H9 (cell line): ENCODE results near the gene DDIT4. TPM values are rescaled to one million over a fixed set of nuclear protein-coding genes. Genes with fewer than 3 reads are reported as not detected.

Experiments used
- DNase-seq: peaks from one replicate; pipeline ENCODE4 v3.0.0-alpha.2; 2017
- H2AFZ ChIP-seq: one replicate; pipeline ENCODE4 v1.6.1; 2013; ENCODE audit warnings: mild to moderate bottlenecking, low read length, control low read depth, moderate library complexity
- H2AK5ac ChIP-seq: 2 replicates; pipeline ENCODE4 v1.6.1; 2013; ENCODE audit warnings: low read length, control low read depth, mixed read lengths; ENCODE audit not compliant: insufficient read length
- H2BK120ac ChIP-seq: one replicate; pipeline ENCODE4 v1.6.1; 2013; ENCODE audit warnings: low read depth, mild to moderate bottlenecking, low read length, control low read depth, inconsistent platforms; ENCODE audit not compliant: poor library complexity, severe bottlenecking
- H2BK12ac ChIP-seq: 2 replicates; pipeline ENCODE4 v1.6.1; 2013; ENCODE audit warnings: low read length, control low read depth, mixed read lengths, low read depth; ENCODE audit not compliant: insufficient read length
- H2BK15ac ChIP-seq: 2 replicates; pipeline ENCODE4 v1.6.1; 2013; ENCODE audit warnings: low read depth, low read length, control low read depth
- H2BK20ac ChIP-seq: one replicate; pipeline ENCODE4 v1.6.1; 2013; ENCODE audit warnings: low read depth, mild to moderate bottlenecking, low read length, control low read depth, inconsistent platforms; ENCODE audit not compliant: poor library complexity, severe bottlenecking
- H2BK5ac ChIP-seq: 2 replicates; pipeline ENCODE4 v1.6.1; 2013; ENCODE audit warnings: low read length, control low read depth, mixed read lengths; ENCODE audit not compliant: insufficient read length
- H3K14ac ChIP-seq: 2 replicates; pipeline ENCODE4 v1.6.1; 2013; ENCODE audit warnings: low read length, control low read depth; ENCODE audit not compliant: insufficient read depth
- H3K18ac ChIP-seq: 2 replicates; pipeline ENCODE4 v1.6.1; 2013; ENCODE audit warnings: low read depth, mild to moderate bottlenecking, mixed read lengths, low read length, control low read depth; ENCODE audit not compliant: insufficient read length
- H3K23ac ChIP-seq: 2 replicates; pipeline ENCODE4 v1.6.1; 2013; ENCODE audit warnings: low read length, control low read depth, mixed read lengths, low read depth; ENCODE audit not compliant: insufficient read length
- H3K23me2 ChIP-seq: 2 replicates; pipeline ENCODE4 v1.6.1; 2013; ENCODE audit warnings: low read depth, mild to moderate bottlenecking, mixed read lengths, low read length, control low read depth; ENCODE audit not compliant: insufficient read length, poor library complexity, severe bottlenecking
- H3K27ac ChIP-seq: 2 replicates; pipeline ENCODE4 v1.5.1; 2013; ENCODE audit warnings: low read length, control low read depth, mixed read lengths, low read depth; ENCODE audit not compliant: insufficient read length
- H3K27me3 ChIP-seq: 2 replicates; pipeline ENCODE4 v1.6.1; 2013; ENCODE audit warnings: low read length, control low read depth, inconsistent platforms; ENCODE audit not compliant: insufficient read depth
- H3K4ac ChIP-seq: 2 replicates; pipeline ENCODE4 v1.6.1; 2013; ENCODE audit warnings: low read depth, mild to moderate bottlenecking, control low read depth, inconsistent platforms, low read length, moderate library complexity
- H3K4me1 ChIP-seq: 2 replicates; pipeline ENCODE4 v1.6.1; 2013; ENCODE audit warnings: low read length, control low read depth, inconsistent platforms; ENCODE audit not compliant: insufficient read depth
- H3K4me2 ChIP-seq: 2 replicates; pipeline ENCODE4 v1.6.1; 2013; ENCODE audit warnings: low read length, control low read depth, mixed read lengths; ENCODE audit not compliant: insufficient read length, insufficient read depth
- H3K56ac ChIP-seq: 2 replicates; pipeline ENCODE4 v1.6.1; 2013; ENCODE audit warnings: low read depth, mild to moderate bottlenecking, mixed read lengths, low read length, control low read depth; ENCODE audit not compliant: insufficient read length
- H3K79me1 ChIP-seq: 2 replicates; pipeline ENCODE4 v1.6.1; 2013; ENCODE audit warnings: low read depth, mild to moderate bottlenecking, moderate library complexity, low read length, control low read depth, inconsistent platforms; ENCODE audit not compliant: insufficient read depth, poor library complexity, severe bottlenecking
- H3K79me2 ChIP-seq: 2 replicates; pipeline ENCODE4 v1.6.1; 2013; ENCODE audit warnings: low read length, control low read depth, inconsistent platforms; ENCODE audit not compliant: insufficient read depth
- H3K9ac ChIP-seq: 2 replicates; pipeline ENCODE4 v1.6.1; 2013; ENCODE audit warnings: low read length, control low read depth, mixed read lengths; ENCODE audit not compliant: insufficient read length; ENCODE audit errors: extremely low read depth
- H3K9me3 ChIP-seq: one replicate; pipeline ENCODE4 v1.6.1; 2013; ENCODE audit warnings: low read depth, low read length, inconsistent platforms; ENCODE audit not compliant: control insufficient read depth
- H3T11ph ChIP-seq: one replicate; pipeline ENCODE4 v1.6.1; 2013; ENCODE audit warnings: mild to moderate bottlenecking, low read length, control low read depth, inconsistent platforms
- H4K20me1 ChIP-seq: one replicate; pipeline ENCODE4 v1.6.1; 2013; ENCODE audit not compliant: control insufficient read depth, insufficient read length, insufficient read depth
- H4K5ac ChIP-seq: 2 replicates; pipeline ENCODE4 v1.6.1; 2013; ENCODE audit warnings: low read depth, mild to moderate bottlenecking, mixed read lengths, low read length, control low read depth; ENCODE audit not compliant: insufficient read length
- H4K8ac ChIP-seq: replicated peaks from 2 replicates; pipeline ENCODE4 v1.6.1; 2013; ENCODE audit warnings: low read length, control low read depth, mixed read lengths, low read depth; ENCODE audit not compliant: insufficient read length
- H4K91ac ChIP-seq: 2 replicates; pipeline ENCODE4 v1.6.1; 2013; ENCODE audit warnings: low read depth, mild to moderate bottlenecking, moderate library complexity, mixed read lengths, low read length, control low read depth; ENCODE audit not compliant: insufficient read length
- H3K27ac Mint-ChIP-seq, 3 experiments: 2 replicates in 2 of 3; 3 replicates in 1 of 3; pipeline ENCODE4 v1.8.0; 2020 to 2021; ENCODE audit warnings: mixed read lengths in 3 of 3, mild to moderate bottlenecking in 1 of 3, moderate library complexity in 1 of 3
- H3K27me3 Mint-ChIP-seq: 2 replicates; pipeline ENCODE4 v1.8.0; 2021; ENCODE audit warnings: low read depth, mild to moderate bottlenecking, moderate library complexity, mixed read lengths
- H3K36me3 Mint-ChIP-seq, 3 experiments: 2 replicates in 2 of 3; 3 replicates in 1 of 3; pipeline ENCODE4 v1.8.0; 2020 to 2021; ENCODE audit warnings: low read depth in 3 of 3, mixed read lengths in 3 of 3; ENCODE audit not compliant: insufficient read depth in 1 of 3
- H3K4me1 Mint-ChIP-seq, 2 experiments: 2 replicates each; pipeline ENCODE4 v1.8.0; 2020; ENCODE audit warnings: mixed read lengths in 2 of 2
- H3K4me3 Mint-ChIP-seq, 2 experiments: 2 replicates in 1 of 2; 3 replicates in 1 of 2; pipeline ENCODE4 v1.8.0; 2020 to 2021; ENCODE audit warnings: mild to moderate bottlenecking in 2 of 2, mixed read lengths in 2 of 2, moderate library complexity in 1 of 2
- H3K9me3 Mint-ChIP-seq, 2 experiments: 2 replicates in 1 of 2; 3 replicates in 1 of 2; pipeline ENCODE4 v1.8.0; 2020; ENCODE audit warnings: mild to moderate bottlenecking in 2 of 2, mixed read lengths in 2 of 2, moderate library complexity in 1 of 2
- WGBS: extraction: QIAGEN DNeasy Blood & Tissue Kit; methylation state at CpG from one replicate; pipeline ENCODE4 v1.1.7; 2013; ENCODE audit warnings: missing lambda C conversion rate, low lambda C conversion rate, mixed read lengths; ENCODE audit not compliant: insufficient read length; ENCODE audit errors: extremely low coverage; 5-methylcytosine and 5-hydroxymethylcytosine counted together
- total RNA-seq: library from RNA; stranded (reverse); gene quantifications from 2 replicates; pipeline ENCODE4 v1.2.1, GENCODE V29; 2021
- TF ChIP-seq, protein P1 (sequence below): fragments of 200-600 bp; sonication (generic); conservative IDR thresholded peaks from 3 replicates; pipeline ENCODE4 v1.8.0; 2021; ENCODE audit warnings: antibody characterized with exemption, mild to moderate bottlenecking

Gene DDIT4
- total RNA-seq, 1 experiment from 2014 or later = 84.0 TPM

DNA sequence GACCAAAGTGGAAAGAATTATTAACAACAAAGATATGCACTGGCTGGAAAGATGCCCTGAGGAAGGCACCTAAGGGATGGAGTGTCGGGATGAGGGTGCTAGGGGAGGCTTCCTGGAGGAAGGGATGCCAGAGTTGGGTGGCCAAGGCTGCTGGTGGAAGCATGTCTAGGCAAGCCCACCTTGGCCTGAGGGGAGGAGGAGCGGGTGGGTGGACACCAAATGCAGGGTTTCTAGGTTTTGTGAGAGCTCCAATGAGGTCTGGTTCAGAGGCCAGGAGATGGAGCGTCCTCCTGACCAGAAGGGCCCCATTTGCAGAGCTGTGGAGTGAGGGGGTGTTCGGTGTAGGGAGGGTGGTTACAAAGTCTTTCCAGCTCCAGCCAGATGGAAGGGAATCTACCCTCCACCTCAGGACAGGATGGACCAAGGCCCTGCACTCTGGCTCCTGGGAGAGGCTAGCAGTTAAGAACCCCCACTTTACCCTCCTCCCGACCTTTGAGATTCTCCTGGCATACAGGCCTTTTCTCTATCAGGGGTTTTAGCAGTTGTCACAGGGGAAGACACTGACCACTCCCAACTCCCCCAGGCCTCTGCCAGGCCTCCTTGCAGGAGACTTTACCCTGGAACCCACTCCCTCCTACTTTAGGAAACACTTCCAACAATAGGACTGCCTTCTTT lies 3.0 kb upstream of the DDIT4 start:
- Histone ChIP-seq H3K4me1 (peaks cover 6% of the 10 kb centered on the region; the same call in 1 of the 2 replicates), H3K9ac (no peak overlapping the region), H4K20me1 (no peaks in the 10 kb centered on the region), H2BK15ac (no peak overlapping the region), H2BK20ac (no peak overlapping the region), H4K5ac (no peak overlapping the region), H3T11ph (no peak overlapping the region), H3K4ac (no peak overlapping the region), H2BK120ac (no peak overlapping the region), H3K4me2 (no peak overlapping the region), H2AK5ac (no peak overlapping the region), H2BK12ac (no peak overlapping the region), H3K23ac (no peak overlapping the region), H3K56ac (no peak overlapping the region), H3K79me1 (no peaks in the 10 kb centered on the region), H2BK5ac (no peak overlapping the region), H4K91ac (no peak overlapping the region), H3K14ac (no peak overlapping the region), H4K8ac (no peak overlapping the region), H3K9me3 (no peaks in the 10 kb centered on the region), H3K27me3 (no peaks in the 10 kb centered on the region), H3K79me2 (no peaks in the 10 kb centered on the region; the same call in 1 of the 2 replicates), H3K23me2 (peaks cover 25% of the 10 kb centered on the region), H3K18ac (no peak overlapping the region), H3K27ac (no peak overlapping the region), H2AFZ (no peak overlapping the region)
- peaks cover 10 to 18% (median 13%) of the 10 kb centered on the region in 3 experiments for H3K36me3 Mint-ChIP-seq
- peaks cover 0 to 5% of the 10 kb centered on the region in 2 experiments; a peak in 1 of 5 replicates for H3K9me3 Mint-ChIP-seq
- no peak for DNase-seq
- TF ChIP-seq, protein P1, sequence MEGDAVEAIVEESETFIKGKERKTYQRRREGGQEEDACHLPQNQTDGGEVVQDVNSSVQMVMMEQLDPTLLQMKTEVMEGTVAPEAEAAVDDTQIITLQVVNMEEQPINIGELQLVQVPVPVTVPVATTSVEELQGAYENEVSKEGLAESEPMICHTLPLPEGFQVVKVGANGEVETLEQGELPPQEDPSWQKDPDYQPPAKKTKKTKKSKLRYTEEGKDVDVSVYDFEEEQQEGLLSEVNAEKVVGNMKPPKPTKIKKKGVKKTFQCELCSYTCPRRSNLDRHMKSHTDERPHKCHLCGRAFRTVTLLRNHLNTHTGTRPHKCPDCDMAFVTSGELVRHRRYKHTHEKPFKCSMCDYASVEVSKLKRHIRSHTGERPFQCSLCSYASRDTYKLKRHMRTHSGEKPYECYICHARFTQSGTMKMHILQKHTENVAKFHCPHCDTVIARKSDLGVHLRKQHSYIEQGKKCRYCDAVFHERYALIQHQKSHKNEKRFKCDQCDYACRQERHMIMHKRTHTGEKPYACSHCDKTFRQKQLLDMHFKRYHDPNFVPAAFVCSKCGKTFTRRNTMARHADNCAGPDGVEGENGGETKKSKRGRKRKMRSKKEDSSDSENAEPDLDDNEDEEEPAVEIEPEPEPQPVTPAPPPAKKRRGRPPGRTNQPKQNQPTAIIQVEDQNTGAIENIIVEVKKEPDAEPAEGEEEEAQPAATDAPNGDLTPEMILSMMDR = no peak
- peak overlapping the region in 2 of 3 experiments; percentile 67 to 87; a peak in 4 of 7 replicates for H3K27ac Mint-ChIP-seq
- no CpG with 5 or more reads among the region's 5 CpGs for WGBS
- peaks cover 42 to 44% of the 10 kb centered on the region in 2 experiments for H3K4me1 Mint-ChIP-seq
- H3K27me3 Mint-ChIP-seq = peaks cover 4% of the 10 kb centered on the region
- no peak overlapping the region for H3K4me3 Mint-ChIP-seq
